ENCODE results near the gene CD46. TPM values are rescaled to one million over a fixed set of nuclear protein-coding genes. Genes with fewer than 3 reads are reported as not detected.

Gene CD46
- total and polyA plus RNA-seq, 9 donors = 78.8 to 165 (median 121) TPM

GRCh38 chr1:207781312-207781711 is 29.5 kb downstream of the CD46 start:
- Histone ChIP-seq H3K36me3 (no peaks in the 10 kb centered on the region), H3K9me3 (no peaks in the 10 kb centered on the region), H3K4me3 (no peak overlapping the region), H3K27ac (no peak overlapping the region), H3K27me3 (no peaks in the 10 kb centered on the region), H3K4me1 (ENCODE audit: insufficient read depth) (no peaks in the 10 kb centered on the region)
- intact Hi-C loops (cut with DNase I) = no loop called here
- DNase-seq = no peak
- 88 to 95% (median 94%) methylated on average over 1 of the region's 1 CpG for WGBS, 3 donors
- TF ChIP-seq CTCF (IDR thresholded peaks at IDR 0.05) (no peak), POLR2A (IDR thresholded peaks at IDR 0.05) (no peak), EP300 (IDR thresholded peaks at IDR 0.05) (no peak)

GRCh38 chr1:207787776-207788175 is 35.9 kb downstream of the CD46 start:
- TF ChIP-seq POLR2A (IDR thresholded peaks at IDR 0.05) = no peak
- no peak for TF ChIP-seq EP300 (IDR thresholded peaks at IDR 0.05)
- no peak for TF ChIP-seq CTCF (IDR thresholded peaks at IDR 0.05)
- Histone ChIP-seq H3K27me3 (no peaks in the 10 kb centered on the region), H3K4me3 (no peak overlapping the region), H3K27ac (no peak overlapping the region), H3K4me1 (ENCODE audit: insufficient read depth) (no peaks in the 10 kb centered on the region), H3K9me3 (no peaks in the 10 kb centered on the region), H3K36me3 (no peaks in the 10 kb centered on the region)
- DNase-seq = no peak
- intact Hi-C loops (cut with DNase I) = no loop called here

GRCh38 chr1:207789386-207789785 is 37.5 kb downstream of the CD46 start:
- no peak for DNase-seq
- intact Hi-C loops (cut with DNase I) = no loop called here
- no peak overlapping the region for H3K4me3 ChIP-seq
- H3K27me3 ChIP-seq = no peaks in the 10 kb centered on the region
- TF ChIP-seq EP300 (IDR thresholded peaks at IDR 0.05) = no peak
- no peak for TF ChIP-seq CTCF (IDR thresholded peaks at IDR 0.05)
- no peak for TF ChIP-seq POLR2A (IDR thresholded peaks at IDR 0.05)
- H3K36me3 ChIP-seq = no peaks in the 10 kb centered on the region
- 91 to 97% (median 94%) methylated on average over 4 of the region's 4 CpGs for WGBS, 3 donors
- H3K4me1 ChIP-seq (ENCODE audit: insufficient read depth) = no peaks in the 10 kb centered on the region
- no peaks in the 10 kb centered on the region for H3K9me3 ChIP-seq
- no peak overlapping the region for H3K27ac ChIP-seq

- no peaks in the 10 kb centered on the region for H3K4me1 ChIP-seq (ENCODE audit: insufficient read depth)
- H3K36me3 ChIP-seq = no peaks in the 10 kb centered on the region
- H3K27ac ChIP-seq = no peak overlapping the region
- TF ChIP-seq CTCF (IDR thresholded peaks at IDR 0.05) (no peak), EP300 (IDR thresholded peaks at IDR 0.05) (no peak), POLR2A (IDR thresholded peaks at IDR 0.05) (no peak)
- intact Hi-C loops (cut with DNase I) = loop anchor here in 1 of 4 donors (10.0 kb wide), 1 partner anchor 145 kb away; the partner anchor contains the start of gene CR1L
- no peaks in the 10 kb centered on the region for H3K27me3 ChIP-seq
- DNase-seq = no peak
- 53 to 60% (median 56%) methylated on average over 8 of the region's 8 CpGs for WGBS, 3 donors
- no peaks in the 10 kb centered on the region for H3K9me3 ChIP-seq
- H3K4me3 ChIP-seq = no peak overlapping the region
Observed at GRCh38 chr1:207789792-207790787, 38.2 kb downstream of the CD46 start.

All from ovary (tissue), 9 donors.